ENCODE measurements around the gene ITK. TPM values are rescaled to one million over a fixed set of nuclear protein-coding genes. Genes with fewer than 3 reads are reported as not detected.

ITK gene
- total and polyA plus RNA-seq, 2 of the 8 experiments (the other 6 are each of a cell fraction or from before 2014, with no cell fraction given) = 0.05 TPM; not detected in 1

DNA sequence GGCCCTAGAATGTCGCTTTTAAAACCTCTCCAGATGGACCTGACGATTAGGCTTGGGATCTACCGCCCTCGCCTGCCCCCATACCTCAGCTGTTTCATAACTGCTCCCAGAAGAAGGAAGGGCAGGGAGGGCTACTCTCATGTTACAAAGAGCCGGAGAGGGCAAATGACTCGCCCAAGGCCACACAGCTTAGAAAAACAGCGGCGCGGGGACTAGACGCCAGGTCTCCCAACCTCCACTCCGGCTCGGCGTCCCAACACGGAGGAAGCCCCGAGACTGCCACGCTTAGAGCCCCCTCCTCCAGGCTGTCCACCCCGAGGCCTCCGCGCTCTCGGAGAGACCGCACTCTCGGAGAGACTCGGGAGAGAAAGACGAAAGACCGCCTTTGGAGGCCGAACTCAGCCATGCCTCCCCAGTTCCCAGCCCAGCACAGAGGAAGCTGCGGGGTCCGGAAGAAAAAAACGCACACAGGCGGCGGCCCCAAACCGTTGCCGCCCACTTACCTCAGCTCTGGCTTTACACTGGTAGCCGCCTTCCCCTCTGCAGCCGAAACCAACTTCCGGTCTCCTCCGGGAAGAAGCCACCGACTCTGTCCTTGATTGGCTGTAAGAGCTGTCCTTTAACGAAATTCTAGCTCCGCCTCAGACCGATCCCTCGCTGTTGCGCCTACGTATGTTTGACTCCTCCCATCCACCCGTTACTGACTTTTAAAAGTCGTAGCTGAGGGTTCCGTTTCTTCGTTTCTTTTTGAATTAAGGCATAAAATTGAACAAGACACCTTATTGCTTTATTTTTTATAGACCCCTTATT is 38.1 kb upstream of the ITK start, which contains the start of gene MED7 (continued):
- TF ChIP-seq POU5F1 (IDR thresholded peaks at IDR 0.05; ENCODE audit: low read depth, low read length) (no peak), SP4 (IDR thresholded peaks at IDR 0.05; ENCODE audit: low read length) (no peak), TAF7 (optimal IDR thresholded peaks at IDR 0.05; ENCODE audit: borderline replicate concordance, low read depth, low read length) (no peak), CEBPB (IDR thresholded peaks at IDR 0.05; ENCODE audit: low read depth, low read length) (no peak), RNF2 (IDR thresholded peaks at IDR 0.05; ENCODE audit: borderline replicate concordance, low read depth, low read length, missing control alignments, poor library complexity, severe bottlenecking) (no peak)
- TF ChIP-seq, protein P1, sequence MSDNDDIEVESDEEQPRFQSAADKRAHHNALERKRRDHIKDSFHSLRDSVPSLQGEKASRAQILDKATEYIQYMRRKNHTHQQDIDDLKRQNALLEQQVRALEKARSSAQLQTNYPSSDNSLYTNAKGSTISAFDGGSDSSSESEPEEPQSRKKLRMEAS (IDR thresholded peaks at IDR 0.05) = no peak
- TF ChIP-seq, protein P2, sequence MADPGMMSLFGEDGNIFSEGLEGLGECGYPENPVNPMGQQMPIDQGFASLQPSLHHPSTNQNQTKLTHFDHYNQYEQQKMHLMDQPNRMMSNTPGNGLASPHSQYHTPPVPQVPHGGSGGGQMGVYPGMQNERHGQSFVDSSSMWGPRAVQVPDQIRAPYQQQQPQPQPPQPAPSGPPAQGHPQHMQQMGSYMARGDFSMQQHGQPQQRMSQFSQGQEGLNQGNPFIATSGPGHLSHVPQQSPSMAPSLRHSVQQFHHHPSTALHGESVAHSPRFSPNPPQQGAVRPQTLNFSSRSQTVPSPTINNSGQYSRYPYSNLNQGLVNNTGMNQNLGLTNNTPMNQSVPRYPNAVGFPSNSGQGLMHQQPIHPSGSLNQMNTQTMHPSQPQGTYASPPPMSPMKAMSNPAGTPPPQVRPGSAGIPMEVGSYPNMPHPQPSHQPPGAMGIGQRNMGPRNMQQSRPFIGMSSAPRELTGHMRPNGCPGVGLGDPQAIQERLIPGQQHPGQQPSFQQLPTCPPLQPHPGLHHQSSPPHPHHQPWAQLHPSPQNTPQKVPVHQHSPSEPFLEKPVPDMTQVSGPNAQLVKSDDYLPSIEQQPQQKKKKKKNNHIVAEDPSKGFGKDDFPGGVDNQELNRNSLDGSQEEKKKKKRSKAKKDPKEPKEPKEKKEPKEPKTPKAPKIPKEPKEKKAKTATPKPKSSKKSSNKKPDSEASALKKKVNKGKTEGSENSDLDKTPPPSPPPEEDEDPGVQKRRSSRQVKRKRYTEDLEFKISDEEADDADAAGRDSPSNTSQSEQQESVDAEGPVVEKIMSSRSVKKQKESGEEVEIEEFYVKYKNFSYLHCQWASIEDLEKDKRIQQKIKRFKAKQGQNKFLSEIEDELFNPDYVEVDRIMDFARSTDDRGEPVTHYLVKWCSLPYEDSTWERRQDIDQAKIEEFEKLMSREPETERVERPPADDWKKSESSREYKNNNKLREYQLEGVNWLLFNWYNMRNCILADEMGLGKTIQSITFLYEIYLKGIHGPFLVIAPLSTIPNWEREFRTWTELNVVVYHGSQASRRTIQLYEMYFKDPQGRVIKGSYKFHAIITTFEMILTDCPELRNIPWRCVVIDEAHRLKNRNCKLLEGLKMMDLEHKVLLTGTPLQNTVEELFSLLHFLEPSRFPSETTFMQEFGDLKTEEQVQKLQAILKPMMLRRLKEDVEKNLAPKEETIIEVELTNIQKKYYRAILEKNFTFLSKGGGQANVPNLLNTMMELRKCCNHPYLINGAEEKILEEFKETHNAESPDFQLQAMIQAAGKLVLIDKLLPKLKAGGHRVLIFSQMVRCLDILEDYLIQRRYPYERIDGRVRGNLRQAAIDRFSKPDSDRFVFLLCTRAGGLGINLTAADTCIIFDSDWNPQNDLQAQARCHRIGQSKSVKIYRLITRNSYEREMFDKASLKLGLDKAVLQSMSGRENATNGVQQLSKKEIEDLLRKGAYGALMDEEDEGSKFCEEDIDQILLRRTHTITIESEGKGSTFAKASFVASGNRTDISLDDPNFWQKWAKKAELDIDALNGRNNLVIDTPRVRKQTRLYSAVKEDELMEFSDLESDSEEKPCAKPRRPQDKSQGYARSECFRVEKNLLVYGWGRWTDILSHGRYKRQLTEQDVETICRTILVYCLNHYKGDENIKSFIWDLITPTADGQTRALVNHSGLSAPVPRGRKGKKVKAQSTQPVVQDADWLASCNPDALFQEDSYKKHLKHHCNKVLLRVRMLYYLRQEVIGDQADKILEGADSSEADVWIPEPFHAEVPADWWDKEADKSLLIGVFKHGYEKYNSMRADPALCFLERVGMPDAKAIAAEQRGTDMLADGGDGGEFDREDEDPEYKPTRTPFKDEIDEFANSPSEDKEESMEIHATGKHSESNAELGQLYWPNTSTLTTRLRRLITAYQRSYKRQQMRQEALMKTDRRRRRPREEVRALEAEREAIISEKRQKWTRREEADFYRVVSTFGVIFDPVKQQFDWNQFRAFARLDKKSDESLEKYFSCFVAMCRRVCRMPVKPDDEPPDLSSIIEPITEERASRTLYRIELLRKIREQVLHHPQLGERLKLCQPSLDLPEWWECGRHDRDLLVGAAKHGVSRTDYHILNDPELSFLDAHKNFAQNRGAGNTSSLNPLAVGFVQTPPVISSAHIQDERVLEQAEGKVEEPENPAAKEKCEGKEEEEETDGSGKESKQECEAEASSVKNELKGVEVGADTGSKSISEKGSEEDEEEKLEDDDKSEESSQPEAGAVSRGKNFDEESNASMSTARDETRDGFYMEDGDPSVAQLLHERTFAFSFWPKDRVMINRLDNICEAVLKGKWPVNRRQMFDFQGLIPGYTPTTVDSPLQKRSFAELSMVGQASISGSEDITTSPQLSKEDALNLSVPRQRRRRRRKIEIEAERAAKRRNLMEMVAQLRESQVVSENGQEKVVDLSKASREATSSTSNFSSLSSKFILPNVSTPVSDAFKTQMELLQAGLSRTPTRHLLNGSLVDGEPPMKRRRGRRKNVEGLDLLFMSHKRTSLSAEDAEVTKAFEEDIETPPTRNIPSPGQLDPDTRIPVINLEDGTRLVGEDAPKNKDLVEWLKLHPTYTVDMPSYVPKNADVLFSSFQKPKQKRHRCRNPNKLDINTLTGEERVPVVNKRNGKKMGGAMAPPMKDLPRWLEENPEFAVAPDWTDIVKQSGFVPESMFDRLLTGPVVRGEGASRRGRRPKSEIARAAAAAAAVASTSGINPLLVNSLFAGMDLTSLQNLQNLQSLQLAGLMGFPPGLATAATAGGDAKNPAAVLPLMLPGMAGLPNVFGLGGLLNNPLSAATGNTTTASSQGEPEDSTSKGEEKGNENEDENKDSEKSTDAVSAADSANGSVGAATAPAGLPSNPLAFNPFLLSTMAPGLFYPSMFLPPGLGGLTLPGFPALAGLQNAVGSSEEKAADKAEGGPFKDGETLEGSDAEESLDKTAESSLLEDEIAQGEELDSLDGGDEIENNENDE (IDR thresholded peaks at IDR 0.05; ENCODE audit: insufficient replicate concordance, low read length) = peak; percentile 24
- TF ChIP-seq, protein P3, sequence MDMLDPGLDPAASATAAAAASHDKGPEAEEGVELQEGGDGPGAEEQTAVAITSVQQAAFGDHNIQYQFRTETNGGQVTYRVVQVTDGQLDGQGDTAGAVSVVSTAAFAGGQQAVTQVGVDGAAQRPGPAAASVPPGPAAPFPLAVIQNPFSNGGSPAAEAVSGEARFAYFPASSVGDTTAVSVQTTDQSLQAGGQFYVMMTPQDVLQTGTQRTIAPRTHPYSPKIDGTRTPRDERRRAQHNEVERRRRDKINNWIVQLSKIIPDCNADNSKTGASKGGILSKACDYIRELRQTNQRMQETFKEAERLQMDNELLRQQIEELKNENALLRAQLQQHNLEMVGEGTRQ (IDR thresholded peaks at IDR 0.05; ENCODE audit: low read length) = no peak

Data from H1 (cell line).